NCI-H510A treated with DMSO at 0.1 percent for 48 hours (cell line): ENCODE data around the gene GANC.

ENCODE experiments used
- DNase-seq: peaks from one replicate; lab custom pipeline; 2025; lab: John Stamatoyannopoulos, UW

Gene GANC

DNA sequence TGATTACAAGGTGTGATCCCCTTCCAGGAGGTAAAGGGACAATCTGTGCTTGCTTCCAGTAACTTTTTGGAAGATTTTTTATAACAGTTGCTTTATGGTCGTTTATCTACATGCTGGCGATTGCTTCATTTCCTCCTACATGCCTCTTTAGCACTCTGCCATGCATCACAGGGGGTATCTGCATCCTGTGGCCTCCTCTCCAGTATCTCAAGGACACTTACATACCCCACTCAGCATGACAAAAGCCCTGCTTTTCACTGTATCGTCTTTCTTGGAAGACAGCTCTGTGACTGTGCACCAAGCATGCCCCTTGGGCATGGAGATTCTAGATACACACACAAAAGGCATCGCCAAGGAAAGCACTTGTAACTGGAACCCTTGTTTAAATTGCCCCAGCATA is 111.6 kb downstream of the GANC start:
- no peak for DNase-seq

DNA sequence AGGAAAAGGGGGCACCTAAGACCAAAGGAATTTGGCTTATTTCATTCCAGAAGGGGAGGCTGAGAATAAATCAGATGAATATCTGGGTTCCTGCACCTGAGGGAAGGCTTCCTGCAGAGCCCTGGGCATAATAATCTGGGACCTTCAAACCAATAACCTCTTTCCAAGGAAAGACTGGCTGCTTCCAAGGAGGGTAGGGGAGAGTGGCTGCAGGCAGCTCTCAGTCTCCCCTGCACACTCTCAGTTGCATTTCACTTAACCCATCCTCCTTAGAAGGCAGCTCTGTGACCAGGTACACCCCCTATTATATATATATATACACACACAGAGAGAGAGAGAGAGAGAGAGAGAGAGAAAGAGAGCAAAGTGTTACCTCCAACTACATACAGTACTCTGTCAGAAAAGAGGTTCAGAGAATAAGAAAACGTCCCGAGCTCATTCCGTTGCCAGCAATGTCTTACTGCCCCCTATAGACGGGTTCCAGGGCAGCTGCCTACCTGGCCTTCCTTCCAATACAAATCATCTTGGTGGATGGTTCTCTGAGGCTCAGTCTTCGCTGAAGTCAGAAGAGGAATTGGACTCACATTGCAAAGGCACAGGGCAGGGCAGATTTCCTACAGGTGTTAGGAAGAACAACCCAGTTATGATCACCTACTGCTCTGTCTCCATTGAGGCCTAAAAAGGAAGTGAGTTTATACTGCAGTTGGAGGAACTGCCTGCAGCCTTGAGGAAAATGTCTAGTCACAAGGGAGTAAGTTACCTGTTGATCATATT is 112.4 kb downstream of the GANC start:
- peak; percentile 53 for DNase-seq

DNA sequence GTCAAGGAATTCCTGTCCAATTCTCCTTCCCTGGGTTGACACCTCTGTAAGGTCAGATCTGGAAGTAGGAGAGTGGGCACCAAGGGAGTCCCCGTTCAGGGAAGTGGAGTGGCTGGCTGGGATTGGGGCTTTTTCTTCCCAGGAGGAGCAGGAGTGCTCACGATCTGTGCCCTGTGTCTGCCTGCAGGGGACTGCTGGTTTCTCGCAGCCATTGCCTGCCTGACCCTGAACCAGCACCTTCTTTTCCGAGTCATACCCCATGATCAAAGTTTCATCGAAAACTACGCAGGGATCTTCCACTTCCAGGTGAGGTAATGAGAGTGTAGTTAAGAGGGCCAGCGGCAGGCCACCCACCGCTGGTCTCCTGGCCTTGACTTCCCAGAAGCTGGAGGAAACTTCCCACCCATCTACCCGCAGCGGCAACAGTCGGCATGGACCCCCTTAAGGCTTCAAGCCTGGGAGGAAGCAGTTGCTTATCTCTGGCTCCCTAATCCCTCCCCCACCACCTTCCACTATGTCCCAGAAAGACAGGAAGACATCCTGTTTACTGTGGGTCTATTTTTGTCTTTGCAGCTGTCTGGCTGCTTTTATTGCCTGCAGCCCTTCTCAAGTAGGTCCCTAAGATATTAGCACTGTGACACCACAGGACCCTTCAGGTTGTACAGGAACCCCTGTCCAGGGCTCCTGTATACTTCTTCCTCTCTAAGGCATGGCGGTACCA is 113.1 kb downstream of the GANC start:
- DNase-seq: no peak

DNA sequence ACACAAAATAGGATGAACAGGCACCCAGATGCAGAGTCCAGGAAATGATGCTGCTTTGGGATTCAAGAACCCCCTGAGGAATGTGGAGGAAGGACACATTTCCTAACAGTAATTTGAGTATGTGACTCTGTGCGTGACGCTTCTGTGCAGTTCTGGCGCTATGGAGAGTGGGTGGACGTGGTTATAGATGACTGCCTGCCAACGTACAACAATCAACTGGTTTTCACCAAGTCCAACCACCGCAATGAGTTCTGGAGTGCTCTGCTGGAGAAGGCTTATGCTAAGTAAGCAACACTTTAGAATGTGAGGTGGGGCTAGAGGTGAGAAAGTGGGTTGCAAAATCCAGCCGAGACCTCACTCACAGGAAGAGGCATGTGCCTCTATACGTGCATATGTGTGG is 114.6 kb downstream of the GANC start:
- DNase-seq: no peak

DNA sequence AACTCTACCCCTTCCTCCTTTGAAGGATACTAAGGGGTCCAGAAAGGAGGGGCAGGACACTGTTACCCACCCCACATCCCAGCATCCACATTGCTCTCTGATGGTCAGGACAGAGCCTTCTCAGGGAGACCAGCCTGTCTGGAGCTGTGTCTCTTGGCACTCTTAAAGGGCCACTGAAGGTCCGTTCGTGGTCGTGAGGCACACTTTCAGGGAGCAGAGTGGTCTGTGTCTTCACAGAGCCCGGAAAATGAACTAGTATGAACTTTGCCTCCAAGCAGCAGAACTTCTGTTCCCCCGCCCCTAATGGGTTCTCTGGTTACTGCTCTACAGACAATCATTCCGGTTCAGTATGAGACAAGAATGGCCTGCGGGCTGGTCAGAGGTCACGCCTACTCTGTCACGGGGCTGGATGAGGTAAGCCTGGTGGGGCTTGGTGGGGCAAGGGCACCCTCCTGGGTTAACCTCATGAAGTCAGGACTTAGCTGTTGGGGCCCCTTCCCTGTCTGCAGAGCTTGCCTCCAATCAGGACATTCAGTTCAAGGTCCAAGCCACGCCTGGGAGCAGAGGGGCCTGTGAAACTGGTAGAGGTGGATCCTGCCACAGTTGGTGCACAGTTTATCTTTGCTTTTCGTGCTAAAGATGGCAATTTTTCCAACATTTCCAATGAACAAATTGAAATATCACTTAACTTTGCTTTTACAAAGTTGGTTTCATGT is 119.5 kb downstream of the GANC start:
- no peak for DNase-seq

DNA sequence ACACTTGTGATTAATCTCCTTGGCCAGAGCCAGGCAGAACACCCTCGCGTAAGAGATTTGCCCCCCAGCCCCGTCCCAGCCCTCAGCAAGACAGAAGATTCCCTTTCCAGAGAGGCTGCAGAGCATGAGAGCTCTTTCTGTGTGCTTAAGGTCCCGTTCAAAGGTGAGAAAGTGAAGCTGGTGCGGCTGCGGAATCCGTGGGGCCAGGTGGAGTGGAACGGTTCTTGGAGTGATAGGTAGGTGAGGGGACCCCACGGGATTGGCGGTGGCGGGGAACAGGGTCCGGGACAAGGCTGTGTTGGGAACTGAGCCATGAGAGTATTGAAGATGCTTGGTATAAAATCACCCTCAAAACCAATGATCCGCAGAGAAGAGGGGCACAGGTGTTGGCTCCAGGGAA is 121.1 kb downstream of the GANC start:
- DNase-seq: no peak

DNA sequence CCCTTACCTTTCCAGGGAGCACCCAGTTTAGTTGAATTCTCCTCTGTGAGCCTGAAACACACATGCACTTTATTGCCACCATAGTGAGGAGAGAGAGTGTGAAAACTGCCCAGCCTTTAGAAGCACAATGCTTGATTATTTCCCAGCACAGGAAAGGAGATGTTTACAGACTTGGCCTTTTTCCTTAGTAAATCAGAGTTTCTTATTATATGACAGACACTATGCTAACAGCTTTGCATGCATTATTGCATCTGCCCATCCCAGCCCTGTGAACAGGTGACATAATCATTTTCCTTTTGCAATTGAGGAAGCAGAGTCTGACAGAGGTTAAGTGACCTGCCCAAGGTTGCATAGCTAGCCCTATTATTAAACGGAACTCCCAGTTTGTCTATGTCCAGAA is 122.8 kb downstream of the GANC start:
- no peak for DNase-seq

DNA sequence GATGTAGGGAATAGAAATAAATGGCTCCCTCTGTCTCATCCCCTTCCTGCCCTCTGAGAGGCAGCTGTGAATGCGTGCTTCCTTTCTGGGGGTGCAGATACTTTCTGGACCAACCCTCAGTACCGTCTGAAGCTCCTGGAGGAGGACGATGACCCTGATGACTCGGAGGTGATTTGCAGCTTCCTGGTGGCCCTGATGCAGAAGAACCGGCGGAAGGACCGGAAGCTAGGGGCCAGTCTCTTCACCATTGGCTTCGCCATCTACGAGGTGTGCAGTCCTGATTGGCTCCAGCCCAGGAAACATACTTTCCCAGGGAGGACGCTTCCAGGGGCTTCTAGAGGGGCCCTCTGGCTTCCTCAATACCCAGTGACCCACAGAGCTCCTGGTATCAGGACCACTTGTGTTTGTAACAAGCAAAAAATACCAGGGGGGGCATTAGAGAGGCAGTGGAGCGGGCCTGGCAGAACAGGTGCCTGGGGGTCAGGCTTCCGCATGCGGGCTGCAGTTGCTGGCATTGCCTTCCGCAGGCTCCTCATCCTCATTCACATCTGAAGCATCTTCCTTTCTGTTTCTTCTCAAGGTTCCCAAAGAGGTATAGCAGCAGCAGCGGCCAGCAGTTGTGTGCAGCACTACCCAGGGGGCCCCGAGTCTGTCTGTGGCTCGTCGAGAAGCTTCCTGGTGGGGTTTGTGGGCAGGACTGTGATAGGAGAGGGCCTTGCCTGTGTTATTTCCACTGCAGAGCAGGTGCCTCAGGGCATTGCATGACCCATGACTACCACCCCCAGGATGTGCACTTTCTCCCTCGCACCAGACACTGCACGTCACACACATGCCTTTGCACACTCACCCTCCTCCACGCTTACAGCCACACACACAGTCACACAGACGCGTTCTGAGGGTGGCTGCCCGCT is 128.8 kb downstream of the GANC start:
- no peak for DNase-seq

DNA sequence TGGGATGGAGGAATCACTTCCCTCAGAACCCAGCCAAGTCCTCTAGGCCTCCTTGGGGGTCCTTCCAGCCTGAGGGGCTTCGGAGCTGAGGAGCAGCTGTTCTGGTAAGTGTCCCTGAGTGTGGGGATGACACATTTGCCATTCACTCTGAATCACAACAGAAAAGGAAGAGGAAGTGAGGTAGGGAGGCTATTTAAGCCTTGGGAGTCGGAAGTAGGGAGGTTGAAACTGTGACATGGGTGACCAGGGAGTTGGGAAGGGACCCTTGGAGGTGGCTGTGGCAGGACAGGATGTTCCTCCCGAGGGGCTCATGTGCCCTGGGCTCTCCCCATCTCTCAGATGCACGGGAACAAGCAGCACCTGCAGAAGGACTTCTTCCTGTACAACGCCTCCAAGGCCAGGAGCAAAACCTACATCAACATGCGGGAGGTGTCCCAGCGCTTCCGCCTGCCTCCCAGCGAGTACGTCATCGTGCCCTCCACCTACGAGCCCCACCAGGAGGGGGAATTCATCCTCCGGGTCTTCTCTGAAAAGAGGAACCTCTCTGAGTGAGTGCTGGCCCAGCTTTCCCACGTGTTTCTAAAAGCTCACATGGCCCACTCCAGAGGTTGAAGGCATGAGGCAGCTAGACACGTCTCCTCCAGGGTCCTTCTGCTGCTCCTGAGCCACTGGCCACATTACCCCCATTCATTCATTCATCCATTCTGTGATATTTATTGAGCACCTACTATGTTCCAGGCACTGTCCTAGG is 129.6 kb downstream of the GANC start:
- no peak for DNase-seq

DNA sequence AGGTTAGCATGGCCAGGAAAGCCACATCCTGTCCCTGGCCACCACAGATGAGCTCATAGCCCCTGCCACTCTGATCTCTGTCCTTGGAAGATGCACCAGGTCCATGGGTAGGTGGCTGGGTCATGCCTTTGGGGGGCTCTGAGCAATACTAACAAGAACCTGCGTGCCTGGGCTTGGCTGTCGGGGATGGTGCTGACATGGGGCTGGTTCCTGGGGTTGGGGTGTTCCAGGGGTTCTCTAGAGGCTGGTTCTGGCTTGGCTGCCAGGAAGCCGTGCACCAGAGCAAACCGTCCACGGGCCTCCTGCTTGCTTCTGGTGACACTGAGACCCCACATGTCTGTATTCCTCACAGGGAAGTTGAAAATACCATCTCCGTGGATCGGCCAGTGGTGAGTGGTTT is 130.4 kb downstream of the GANC start:
- no peak for DNase-seq

DNA sequence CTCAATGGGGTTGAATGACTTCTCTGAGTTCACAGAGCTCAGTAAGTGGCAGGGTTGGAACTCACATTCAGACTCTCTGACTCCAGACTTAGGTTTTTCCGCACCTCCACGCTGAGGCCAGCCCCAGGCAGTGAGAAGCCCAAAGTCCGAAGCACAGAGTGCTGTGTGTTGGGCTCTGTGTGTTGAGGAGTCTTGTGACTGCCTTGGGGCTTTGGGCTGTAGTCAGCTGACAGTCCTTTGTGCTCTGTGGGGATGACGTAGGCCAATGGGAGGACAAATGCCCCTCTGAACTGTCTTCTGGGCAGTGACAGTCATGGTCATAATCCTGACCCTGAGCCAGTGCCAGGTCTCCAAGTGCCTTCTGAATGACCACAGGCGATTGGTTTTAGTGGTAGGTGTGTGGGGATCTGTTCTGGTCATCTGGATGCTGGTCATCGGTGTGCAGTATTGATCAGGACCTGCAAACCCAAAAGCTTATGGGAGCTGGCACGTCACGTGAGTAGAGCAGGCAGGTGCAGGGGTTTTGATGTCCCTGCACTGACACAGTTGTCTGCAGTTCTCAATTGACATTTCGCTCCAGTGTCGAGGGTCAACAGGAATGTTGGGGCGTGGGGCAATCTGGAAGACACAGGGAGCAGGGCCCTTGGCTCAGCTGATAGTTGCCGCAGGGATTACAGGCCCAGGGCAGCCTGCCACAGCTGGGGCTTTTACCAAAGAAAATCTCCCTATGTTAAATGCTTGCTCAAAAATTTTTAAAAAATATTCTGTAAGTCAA is 131.6 kb downstream of the GANC start:
- no peak for DNase-seq

DNA sequence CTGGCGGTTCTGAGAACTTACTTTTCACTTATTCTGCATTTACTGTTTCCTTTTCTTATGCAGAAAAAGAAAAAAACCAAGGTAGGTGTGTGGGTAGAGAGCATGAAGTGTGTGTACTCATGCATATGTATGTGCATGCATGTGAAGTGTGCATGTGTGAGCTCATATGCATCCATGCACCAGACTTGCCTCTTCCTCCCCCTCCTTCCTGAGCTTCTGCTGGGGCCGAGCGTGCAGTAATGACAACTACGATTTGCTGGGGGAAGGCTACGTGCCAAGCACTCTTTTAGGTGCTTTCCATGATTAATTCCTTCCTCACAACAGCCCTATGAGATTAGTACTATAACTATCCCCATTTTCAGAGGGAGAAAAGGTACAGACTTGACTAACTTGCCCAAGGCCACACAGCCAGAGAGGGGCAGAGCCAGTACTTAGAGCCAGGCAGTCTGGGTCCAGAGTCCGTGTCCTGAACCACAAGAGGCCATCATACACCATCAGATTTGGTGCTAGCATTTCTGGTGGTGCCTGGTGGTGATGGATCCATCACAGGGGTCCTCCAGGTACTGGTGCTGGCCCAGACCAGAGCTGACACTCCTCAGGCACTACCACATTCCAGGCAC is 133.0 kb downstream of the GANC start:
- no peak for DNase-seq
